Natural killer cell (primary cell): ENCODE results near the gene GPRIN3. TPM values are rescaled to one million over a fixed set of nuclear protein-coding genes. Genes with fewer than 3 reads are reported as not detected.
"Not testable (repeated sequence)": the region's sequence is repeated elsewhere in the genome, so short reads cannot be mapped to it uniquely, and the experiment has no call there.

ENCODE experiments used
- ATAC-seq, 3 donors: fragments of 150-1000 bp in 2 of 3; fragments of 200-7000 bp in 1 of 3; cut with Tn5 transposase; 1 replicate in 1 of 3; 2 replicates in 2 of 3; pipeline ENCODE4 v1.10.0; 2021; ENCODE audit warnings: mild to moderate bottlenecking in 2 of 3, moderate library complexity in 2 of 3
- DNase-seq, 2 donors: peaks; one replicate each; pipeline versions ENCODE4 v3.0.0 to v3.0.0-alpha.2; 2013 to 2021; ENCODE audit warnings: mixed read lengths in 1 of 2
- H3K27ac ChIP-seq: one replicate; pipeline ENCODE4 v1.5.1; 2013; ENCODE audit warnings: mild to moderate bottlenecking, low read length
- H3K27me3 ChIP-seq: one replicate; pipeline ENCODE4 v1.6.1; 2013; ENCODE audit warnings: low read length; ENCODE audit not compliant: control insufficient read depth, insufficient read depth
- H3K36me3 ChIP-seq: one replicate; pipeline ENCODE4 v1.6.1; 2013; ENCODE audit warnings: low read length; ENCODE audit not compliant: control insufficient read depth, insufficient read depth
- H3K4me1 ChIP-seq: one replicate; pipeline ENCODE4 v1.6.1; 2013; ENCODE audit warnings: low read length; ENCODE audit not compliant: control insufficient read depth, insufficient read depth
- H3K4me3 ChIP-seq: one replicate; pipeline ENCODE4 v1.5.1; 2013; ENCODE audit warnings: low read length
- H3K9me3 ChIP-seq: one replicate; pipeline ENCODE4 v1.6.1; 2013; ENCODE audit warnings: low read length; ENCODE audit not compliant: control insufficient read depth, insufficient read depth
- H3K27ac Mint-ChIP-seq, 2 donors: one replicate each; pipeline ENCODE4 v1.8.0; 2022; ENCODE audit warnings: mild to moderate bottlenecking in 2 of 2, mixed read lengths in 2 of 2, moderate library complexity in 1 of 2
- H3K27me3 Mint-ChIP-seq, 2 donors: one replicate each; pipeline ENCODE4 v1.8.0; 2022; ENCODE audit warnings: low read depth in 2 of 2, mixed read lengths in 2 of 2
- H3K36me3 Mint-ChIP-seq: one replicate; pipeline ENCODE4 v1.8.0; 2022; ENCODE audit warnings: mixed read lengths
- H3K4me1 Mint-ChIP-seq, 2 donors: one replicate each; pipeline ENCODE4 v1.8.0; 2022; ENCODE audit warnings: mixed read lengths in 2 of 2
- H3K4me3 Mint-ChIP-seq: one replicate; pipeline ENCODE4 v1.8.0; 2022; ENCODE audit warnings: mild to moderate bottlenecking, moderate library complexity, mixed read lengths
- H3K9me3 Mint-ChIP-seq, 2 donors: one replicate each; pipeline ENCODE4 v1.8.0; 2022; ENCODE audit warnings: mixed read lengths in 2 of 2
- WGBS: methylation state at CpG from one replicate; pipeline ENCODE4 v1.1.7; 2013; ENCODE audit warnings: missing lambda C conversion rate; ENCODE audit not compliant: insufficient coverage; 5-methylcytosine and 5-hydroxymethylcytosine counted together
- intact Hi-C: fragments of 100-400 bp; cut with micrococcal nuclease; formaldehyde crosslinking; loops from one replicate; pipeline ENCODE4 v1.14.2; 2022
- total RNA-seq, 4 donors: library from RNA; stranded (reverse); fragments of 120-200 nt in 1 of 4; gene quantifications; one replicate each; pipeline versions ENCODE4 v1.2.3 to v1.2.4, GENCODE V29; 2013 to 2022
- TF ChIP-seq, protein P1 (sequence below): fragments of 200-600 bp; IDR thresholded peaks from one replicate; pipeline ENCODE4 v1.8.0; 2022; ENCODE audit warnings: antibody characterized with exemption

The GPRIN3 gene
- total RNA-seq, 3 donors from 2014 or later (not counting 1 experiment from before 2014, with no cell fraction given) = 48.3 to 50.7 (median 48.5) TPM

DNA sequence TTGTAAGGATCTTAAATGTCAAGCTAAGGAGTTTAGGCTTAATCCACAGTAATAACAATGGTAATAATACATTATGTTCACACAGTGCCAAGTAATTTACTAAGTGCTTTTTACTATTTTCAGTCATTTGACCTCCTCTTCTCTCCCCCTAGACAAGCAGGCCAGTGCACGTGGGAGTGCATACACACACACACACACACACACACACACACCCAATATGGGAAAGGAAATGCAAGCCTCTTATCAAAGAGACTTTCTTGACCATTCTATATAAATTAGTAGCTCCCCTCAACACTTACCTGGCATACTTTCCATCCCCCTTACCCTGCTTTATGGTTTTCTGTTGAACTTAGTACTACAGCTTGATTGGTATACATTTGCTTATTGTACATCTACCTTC is 3.8 kb upstream of the GPRIN3 start:
- Histone ChIP-seq H3K27ac (no peak overlapping the region), H3K4me3 (no peak overlapping the region), H3K4me1 (peaks cover 9% of the 10 kb centered on the region), H3K9me3 (no peaks in the 10 kb centered on the region), H3K36me3 (no peaks in the 10 kb centered on the region), H3K27me3 (no peaks in the 10 kb centered on the region)
- ATAC-seq (no peak), DNase-seq (no peak)
- no peak overlapping the region for H3K4me3 Mint-ChIP-seq
- H3K36me3 Mint-ChIP-seq = no peaks in the 10 kb centered on the region
- intact Hi-C loops = no loop called here
- 95% methylated on average over 1 of the region's 1 CpG for WGBS
- no peaks in the 10 kb centered on the region for H3K9me3 Mint-ChIP-seq
- H3K27me3 Mint-ChIP-seq = no peaks in the 10 kb centered on the region
- TF ChIP-seq, protein P1, sequence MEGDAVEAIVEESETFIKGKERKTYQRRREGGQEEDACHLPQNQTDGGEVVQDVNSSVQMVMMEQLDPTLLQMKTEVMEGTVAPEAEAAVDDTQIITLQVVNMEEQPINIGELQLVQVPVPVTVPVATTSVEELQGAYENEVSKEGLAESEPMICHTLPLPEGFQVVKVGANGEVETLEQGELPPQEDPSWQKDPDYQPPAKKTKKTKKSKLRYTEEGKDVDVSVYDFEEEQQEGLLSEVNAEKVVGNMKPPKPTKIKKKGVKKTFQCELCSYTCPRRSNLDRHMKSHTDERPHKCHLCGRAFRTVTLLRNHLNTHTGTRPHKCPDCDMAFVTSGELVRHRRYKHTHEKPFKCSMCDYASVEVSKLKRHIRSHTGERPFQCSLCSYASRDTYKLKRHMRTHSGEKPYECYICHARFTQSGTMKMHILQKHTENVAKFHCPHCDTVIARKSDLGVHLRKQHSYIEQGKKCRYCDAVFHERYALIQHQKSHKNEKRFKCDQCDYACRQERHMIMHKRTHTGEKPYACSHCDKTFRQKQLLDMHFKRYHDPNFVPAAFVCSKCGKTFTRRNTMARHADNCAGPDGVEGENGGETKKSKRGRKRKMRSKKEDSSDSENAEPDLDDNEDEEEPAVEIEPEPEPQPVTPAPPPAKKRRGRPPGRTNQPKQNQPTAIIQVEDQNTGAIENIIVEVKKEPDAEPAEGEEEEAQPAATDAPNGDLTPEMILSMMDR = no peak
- H3K4me1 Mint-ChIP-seq = peaks cover 20 to 24% of the 10 kb centered on the region in 2 donors
- H3K27ac Mint-ChIP-seq = no peak overlapping the region

DNA sequence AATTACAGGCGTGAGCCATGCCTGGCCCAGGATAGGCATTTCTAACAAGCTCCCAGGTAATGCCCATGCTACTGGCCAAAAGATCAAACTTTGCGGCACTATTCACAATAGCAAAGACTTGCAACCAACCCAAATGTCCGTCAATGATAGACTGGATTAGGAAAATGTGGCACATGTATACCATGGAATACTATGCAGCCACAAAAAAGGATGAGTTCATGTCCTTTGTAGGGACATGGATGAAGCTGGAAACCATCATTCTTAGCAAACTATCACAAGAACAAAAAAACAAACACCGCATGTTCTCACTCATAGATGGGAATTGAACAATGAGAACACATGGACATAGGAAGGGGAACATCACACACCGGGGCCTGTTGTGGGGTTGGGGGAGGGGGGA is 1.6 kb upstream of the GPRIN3 start:
- H3K36me3 ChIP-seq, DNase-seq, H3K27me3 ChIP-seq, H3K27ac ChIP-seq, H3K27me3 Mint-ChIP-seq, H3K9me3 Mint-ChIP-seq, H3K36me3 Mint-ChIP-seq, H3K9me3 ChIP-seq, H3K4me3 ChIP-seq, H3K27ac Mint-ChIP-seq, ATAC-seq: not testable (repeated sequence)
- H3K4me1 ChIP-seq = peaks cover 19% of the 10 kb centered on the region
- Mint-ChIP-seq H3K4me3 (peak overlapping the region; percentile 91), H3K4me1 (peaks cover 38 to 42% of the 10 kb centered on the region in 2 donors)
- intact Hi-C loops = loop anchor here (5.0 to 10.0 kb wide), 2 partner anchors 37 to 484 kb away; no protein-coding TSS in a partner anchor
- 99% methylated on average over 3 of the region's 5 CpGs for WGBS

DNA sequence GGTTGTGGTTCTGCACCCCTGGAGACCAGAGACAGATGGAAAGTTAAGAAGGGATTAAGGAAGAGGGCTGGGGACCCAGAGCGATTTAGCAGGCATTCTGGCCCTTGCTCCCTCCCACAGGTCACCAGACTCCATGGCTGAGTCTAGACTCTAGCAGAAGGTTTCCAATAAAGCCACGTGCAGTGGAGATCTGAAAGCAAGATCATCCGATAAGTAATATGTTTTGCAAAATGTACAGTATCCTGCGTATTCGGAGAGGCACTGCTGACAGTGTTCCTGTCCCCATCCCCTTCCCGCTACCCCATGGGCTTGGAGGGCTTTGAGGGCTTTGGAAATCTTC is 531 bp upstream of the GPRIN3 start:
- DNase-seq (peak in 1 of 2 donors; percentile 56), ATAC-seq (peak; percentile 3 to 24 (median 4))
- Histone ChIP-seq H3K27me3 (no peaks in the 10 kb centered on the region), H3K9me3 (no peaks in the 10 kb centered on the region), H3K36me3 (no peaks in the 10 kb centered on the region), H3K27ac (peak overlapping the region; percentile 1), H3K4me1 (peaks cover 21% of the 10 kb centered on the region), H3K4me3 (peak overlapping the region; percentile 75)
- intact Hi-C loops = loop anchor here (5.0 to 10.0 kb wide), 2 partner anchors 36 to 483 kb away; no protein-coding TSS in a partner anchor
- Mint-ChIP-seq H3K9me3 (no peaks in the 10 kb centered on the region), H3K27ac (peak overlapping the region in 1 of 2 donors; percentile 96), H3K4me3 (peak overlapping the region; percentile 91), H3K4me1 (peaks cover 48 to 52% of the 10 kb centered on the region in 2 donors), H3K36me3 (no peaks in the 10 kb centered on the region), H3K27me3 (no peaks in the 10 kb centered on the region)
- 10% methylated on average over 2 of the region's 6 CpGs for WGBS
- TF ChIP-seq, protein P1 = no peak

DNA sequence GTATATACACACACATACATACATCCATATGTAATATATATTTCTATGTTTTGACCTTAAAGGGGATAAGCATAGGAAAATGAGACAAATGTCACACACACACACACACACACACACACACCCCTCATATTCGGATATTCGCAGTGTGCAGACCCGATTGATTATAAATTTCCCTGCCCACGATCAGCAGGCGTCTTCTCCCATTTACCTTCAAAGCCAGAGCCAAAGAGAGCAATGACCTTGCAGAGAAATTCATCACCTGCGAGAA is 488 bp downstream of the GPRIN3 start:
- WGBS = 1% methylated on average over 6 of the region's 6 CpGs
- H3K27ac Mint-ChIP-seq = peak overlapping the region in 1 of 2 donors; percentile 96

More for the DNA sequence above, 488 bp downstream of the GPRIN3 start:
- TF ChIP-seq, protein P1 = no peak
- peak overlapping the region; percentile 75 for H3K4me3 ChIP-seq
- H3K27ac ChIP-seq = peak overlapping the region; percentile 67
- Mint-ChIP-seq H3K36me3 (no peaks in the 10 kb centered on the region), H3K4me3 (peak overlapping the region; percentile 91), H3K27me3 (no peaks in the 10 kb centered on the region), H3K4me1 (peaks cover 57 to 58% of the 10 kb centered on the region in 2 donors), H3K9me3 (no peaks in the 10 kb centered on the region)
- no peaks in the 10 kb centered on the region for H3K36me3 ChIP-seq
- intact Hi-C loops = loop anchor here (5.0 to 10.0 kb wide), 2 partner anchors 35 to 482 kb away; no protein-coding TSS in a partner anchor
- DNase-seq = no peak
- no peak for ATAC-seq
- peaks cover 22% of the 10 kb centered on the region for H3K4me1 ChIP-seq
- H3K27me3 ChIP-seq = no peaks in the 10 kb centered on the region
- no peaks in the 10 kb centered on the region for H3K9me3 ChIP-seq
